ENCODE measurements around the gene SH3GL3. TPM values are rescaled to one million over a fixed set of nuclear protein-coding genes. Genes with fewer than 3 reads are reported as not detected.

SH3GL3 gene
- total RNA-seq, 6 experiments from 2014 or later = not detected

GRCh38 chr15:83487519-83487918, 40.4 kb downstream of the SH3GL3 start:
- H3K4me1 Mint-ChIP-seq (ENCODE audit: low read depth) = no peaks in the 10 kb centered on the region
- H3K27me3 Mint-ChIP-seq (ENCODE audit: insufficient read depth) = peaks cover 2% of the 10 kb centered on the region
- peaks cover 32% of the 10 kb centered on the region for H3K9me3 Mint-ChIP-seq
- no peaks in the 10 kb centered on the region for H3K36me3 Mint-ChIP-seq (ENCODE audit: low read depth)
- DNase-seq = no peak
- no peak overlapping the region for H3K27ac Mint-ChIP-seq
- TF ChIP-seq CTCF (IDR thresholded peaks at IDR 0.05) = no peak
- no peak overlapping the region for H3K4me3 Mint-ChIP-seq

GRCh38 chr15:83489690-83490089, 42.5 kb downstream of the SH3GL3 start:
- no peak for DNase-seq
- Mint-ChIP-seq H3K36me3 (ENCODE audit: low read depth) (no peaks in the 10 kb centered on the region), H3K9me3 (peaks cover 23% of the 10 kb centered on the region), H3K4me1 (ENCODE audit: low read depth) (no peaks in the 10 kb centered on the region), H3K27ac (no peak overlapping the region), H3K4me3 (no peak overlapping the region), H3K27me3 (ENCODE audit: insufficient read depth) (peaks cover 2% of the 10 kb centered on the region)
- no peak for TF ChIP-seq CTCF (IDR thresholded peaks at IDR 0.05)

- no peak for TF ChIP-seq CTCF (IDR thresholded peaks at IDR 0.05)
- H3K27ac Mint-ChIP-seq = no peak overlapping the region
- no peak overlapping the region for H3K4me3 Mint-ChIP-seq
- no peak for DNase-seq
- no peaks in the 10 kb centered on the region for H3K36me3 Mint-ChIP-seq (ENCODE audit: low read depth)
- no peaks in the 10 kb centered on the region; the same call in 1 of the 2 replicates for H3K27me3 Mint-ChIP-seq (ENCODE audit: insufficient read depth)
- H3K4me1 Mint-ChIP-seq (ENCODE audit: low read depth) = no peaks in the 10 kb centered on the region
- peaks cover 25% of the 10 kb centered on the region for H3K9me3 Mint-ChIP-seq
These were observed 44.3 kb downstream of the SH3GL3 start for GRCh38 chr15:83491486-83491885.

- Mint-ChIP-seq H3K4me1 (ENCODE audit: low read depth) (no peaks in the 10 kb centered on the region), H3K4me3 (no peak overlapping the region), H3K9me3 (peaks cover 34% of the 10 kb centered on the region), H3K27ac (no peak overlapping the region), H3K27me3 (ENCODE audit: insufficient read depth) (no peaks in the 10 kb centered on the region; the same call in none of the 2 replicates), H3K36me3 (ENCODE audit: low read depth) (no peaks in the 10 kb centered on the region)
- no peak for DNase-seq
- no peak for TF ChIP-seq CTCF (IDR thresholded peaks at IDR 0.05)
These were observed 49.6 kb downstream of the SH3GL3 start for GRCh38 chr15:83496766-83497165.

GRCh38 chr15:83498374-83498773, 51.2 kb downstream of the SH3GL3 start:
- Mint-ChIP-seq H3K9me3 (peaks cover 28% of the 10 kb centered on the region), H3K4me1 (ENCODE audit: low read depth) (no peaks in the 10 kb centered on the region), H3K36me3 (ENCODE audit: low read depth) (no peaks in the 10 kb centered on the region), H3K4me3 (no peak overlapping the region), H3K27ac (no peak overlapping the region), H3K27me3 (ENCODE audit: insufficient read depth) (no peaks in the 10 kb centered on the region; the same call in none of the 2 replicates)
- no peak for TF ChIP-seq CTCF (IDR thresholded peaks at IDR 0.05)
- DNase-seq = no peak

GRCh38 chr15:83498801-83499200, 51.7 kb downstream of the SH3GL3 start:
- Mint-ChIP-seq H3K27me3 (ENCODE audit: insufficient read depth) (no peaks in the 10 kb centered on the region; the same call in none of the 2 replicates), H3K4me3 (no peak overlapping the region), H3K36me3 (ENCODE audit: low read depth) (no peaks in the 10 kb centered on the region), H3K9me3 (peaks cover 27% of the 10 kb centered on the region), H3K4me1 (ENCODE audit: low read depth) (no peaks in the 10 kb centered on the region), H3K27ac (no peak overlapping the region)
- TF ChIP-seq CTCF (IDR thresholded peaks at IDR 0.05) = no peak
- DNase-seq = no peak

Data from HFFc6 (cell line).